ENCODE data around the gene VDAC1. TPM values are rescaled to one million over a fixed set of nuclear protein-coding genes. Genes with fewer than 3 reads are reported as not detected.

Gene VDAC1, protein sequence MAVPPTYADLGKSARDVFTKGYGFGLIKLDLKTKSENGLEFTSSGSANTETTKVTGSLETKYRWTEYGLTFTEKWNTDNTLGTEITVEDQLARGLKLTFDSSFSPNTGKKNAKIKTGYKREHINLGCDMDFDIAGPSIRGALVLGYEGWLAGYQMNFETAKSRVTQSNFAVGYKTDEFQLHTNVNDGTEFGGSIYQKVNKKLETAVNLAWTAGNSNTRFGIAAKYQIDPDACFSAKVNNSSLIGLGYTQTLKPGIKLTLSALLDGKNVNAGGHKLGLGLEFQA
- 397 to 403 TPM (median 398 TPM) in 5 replicates for total RNA-seq (2022; extraction: Qiagen RNA extraction)

DNA sequence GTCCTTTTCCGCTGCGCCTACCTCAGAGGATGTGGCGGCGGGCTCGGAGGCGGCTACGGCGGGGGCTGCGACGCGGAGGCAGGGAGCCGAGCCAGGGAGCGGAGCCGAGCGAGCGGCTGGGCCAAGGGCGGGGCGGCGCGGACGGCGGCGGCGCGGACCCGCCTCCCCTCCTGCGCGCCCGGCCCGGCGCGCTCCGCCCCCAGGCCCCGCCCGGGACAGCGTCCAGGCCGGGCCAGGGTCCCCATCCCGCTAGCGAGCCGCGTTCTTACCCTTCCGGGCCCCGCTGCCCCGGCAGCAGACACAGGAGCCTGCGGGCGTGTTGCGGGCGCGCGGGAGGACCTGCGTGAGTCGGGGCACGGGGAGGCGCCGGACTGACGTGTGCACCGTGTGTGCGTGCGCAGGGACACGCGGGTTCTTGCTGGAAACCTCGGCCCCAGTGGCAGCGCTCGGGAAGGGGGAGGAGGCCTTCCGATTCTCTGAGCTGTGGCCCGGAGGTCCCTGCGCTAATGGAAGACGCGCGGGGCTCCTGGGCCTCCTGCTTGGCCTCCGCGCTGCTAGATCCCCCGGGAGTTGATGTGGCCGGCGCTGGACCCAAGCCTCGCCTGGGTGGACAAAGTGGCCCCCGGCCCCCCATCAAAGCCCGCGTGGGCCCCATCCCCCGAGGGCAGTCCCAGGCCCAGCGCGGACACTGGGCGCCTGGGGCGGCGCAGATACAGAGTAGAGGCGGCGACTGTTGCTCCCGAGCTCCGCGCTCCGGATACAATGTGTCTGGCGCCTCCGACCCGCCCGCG is at the start of gene VDAC1:
Gene VDAC1 (minus strand): TSS at position 350 of the 791 bp plus-strand sequence. CDS start 11,963 bp downstream, outside the sequence.

DNA sequence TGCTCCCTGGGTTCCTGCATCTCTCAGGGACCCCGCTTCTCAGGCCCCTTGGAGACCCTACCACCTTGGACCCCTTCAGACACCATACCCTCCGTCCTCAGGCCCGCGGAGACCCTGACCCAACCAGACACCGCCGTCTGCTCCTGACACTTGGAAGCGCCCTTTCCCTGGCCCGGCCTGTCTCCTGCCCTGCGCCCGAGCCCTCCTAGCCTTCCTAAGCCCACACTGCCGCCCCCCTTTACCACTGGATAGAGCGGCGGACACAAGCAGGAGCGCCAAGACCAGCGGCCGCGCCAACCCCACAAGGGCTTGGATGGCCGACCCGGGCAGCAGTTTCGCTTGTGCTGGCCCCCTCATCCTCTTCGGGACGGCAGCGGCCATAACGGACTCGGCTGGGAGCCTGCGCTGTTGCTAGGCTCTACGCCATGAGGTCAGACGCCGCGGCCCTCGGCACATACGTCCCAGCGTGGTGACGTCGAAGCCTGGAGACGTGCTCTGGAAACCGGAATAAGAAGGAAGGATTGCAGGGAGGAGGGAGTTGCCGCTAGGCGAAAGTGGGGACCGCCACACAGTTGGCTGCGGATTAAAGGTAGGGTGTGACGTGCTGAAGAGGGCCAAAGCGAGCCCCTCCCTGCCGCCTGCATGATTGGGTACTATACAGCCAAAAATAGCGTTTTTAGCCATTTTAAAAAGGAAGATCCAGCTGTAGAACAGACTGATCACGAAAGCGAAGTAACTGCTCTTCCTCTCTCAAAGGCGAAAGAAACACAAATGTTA is 36.4 kb downstream of the VDAC1 start, which contains the start of gene C5orf15:
Gene C5orf15 (minus strand): TSS at position 422 of the 777 bp plus-strand sequence. CDS start 41 bp downstream, at position 381.

Other genes with a start within 250 kb of the VDAC1 start
- 41.3 to 59.1 TPM (median 55.4 TPM) in 5 replicates for gene C5orf15, start 36.4 kb downstream of the VDAC1 start, total RNA-seq (2022; extraction: Qiagen RNA extraction)
- gene TCF7, start 109.7 kb upstream of the VDAC1 start, total RNA-seq (2022; extraction: Qiagen RNA extraction) = 12.6 to 16.6 TPM (median 15.3 TPM) in 5 replicates
- 604 to 794 TPM (median 610 TPM) in 5 replicates for gene SKP1, start 172.0 kb upstream of the VDAC1 start, total RNA-seq (2022; extraction: Qiagen RNA extraction)
- gene PPP2CA, start 221.1 kb upstream of the VDAC1 start, total RNA-seq (2022; extraction: Qiagen RNA extraction) = 249 to 282 TPM (median 272 TPM) in 5 replicates